ENCODE results near the gene PKP3. TPM values are rescaled to one million over a fixed set of nuclear protein-coding genes. Genes with fewer than 3 reads are reported as not detected.

Gene PKP3
- total and polyA plus RNA-seq, 9 of the 15 experiments (the other 6 are each of a cell fraction or from before 2014, with no cell fraction given), result 0.11 to 110 (median 30.7) TPM

DNA sequence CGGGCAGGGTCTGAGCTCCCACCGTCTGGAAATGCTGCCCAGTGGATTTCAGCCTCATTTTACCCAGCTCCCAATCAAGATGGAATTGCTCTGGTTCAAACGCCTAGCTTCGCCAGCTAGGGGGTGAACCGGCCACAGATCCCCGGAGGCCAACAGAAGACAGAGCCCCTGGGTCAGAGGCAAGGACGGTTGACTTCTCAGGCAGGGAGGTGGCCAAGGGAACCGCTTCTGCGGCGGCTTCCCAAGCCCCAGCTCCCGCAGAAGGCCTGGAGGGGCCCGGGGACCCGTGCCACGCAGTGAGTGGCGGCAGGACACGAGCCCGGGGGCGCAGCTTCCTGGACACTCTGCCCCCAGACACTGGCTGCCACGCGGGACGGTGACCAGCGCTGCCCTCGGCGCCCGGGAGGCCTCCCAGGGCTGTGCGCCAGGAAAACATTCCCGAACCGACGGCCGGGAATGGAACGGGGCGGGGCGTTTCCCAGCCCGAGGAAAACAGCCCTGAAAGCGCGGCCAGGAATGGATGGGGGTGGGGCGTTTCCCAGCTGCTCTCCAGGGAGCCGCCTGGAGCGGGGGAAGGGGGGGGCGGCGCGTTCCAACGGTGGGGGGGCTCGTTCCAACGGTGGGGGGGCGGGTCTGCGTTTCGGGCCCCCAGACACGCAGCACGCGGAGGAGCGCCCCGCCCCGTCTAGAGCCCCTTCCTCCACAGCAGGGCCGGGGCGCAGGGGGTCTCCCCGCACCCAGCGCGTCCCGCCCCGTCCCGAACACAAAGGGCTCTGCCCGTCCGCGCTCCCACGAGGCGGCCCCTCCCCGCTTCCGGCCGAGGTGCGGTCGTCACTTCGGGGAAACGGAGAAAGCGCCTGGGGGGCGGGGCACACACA is 38.2 kb upstream of the PKP3 start (continued):
- TF ChIP-seq, protein P1, sequence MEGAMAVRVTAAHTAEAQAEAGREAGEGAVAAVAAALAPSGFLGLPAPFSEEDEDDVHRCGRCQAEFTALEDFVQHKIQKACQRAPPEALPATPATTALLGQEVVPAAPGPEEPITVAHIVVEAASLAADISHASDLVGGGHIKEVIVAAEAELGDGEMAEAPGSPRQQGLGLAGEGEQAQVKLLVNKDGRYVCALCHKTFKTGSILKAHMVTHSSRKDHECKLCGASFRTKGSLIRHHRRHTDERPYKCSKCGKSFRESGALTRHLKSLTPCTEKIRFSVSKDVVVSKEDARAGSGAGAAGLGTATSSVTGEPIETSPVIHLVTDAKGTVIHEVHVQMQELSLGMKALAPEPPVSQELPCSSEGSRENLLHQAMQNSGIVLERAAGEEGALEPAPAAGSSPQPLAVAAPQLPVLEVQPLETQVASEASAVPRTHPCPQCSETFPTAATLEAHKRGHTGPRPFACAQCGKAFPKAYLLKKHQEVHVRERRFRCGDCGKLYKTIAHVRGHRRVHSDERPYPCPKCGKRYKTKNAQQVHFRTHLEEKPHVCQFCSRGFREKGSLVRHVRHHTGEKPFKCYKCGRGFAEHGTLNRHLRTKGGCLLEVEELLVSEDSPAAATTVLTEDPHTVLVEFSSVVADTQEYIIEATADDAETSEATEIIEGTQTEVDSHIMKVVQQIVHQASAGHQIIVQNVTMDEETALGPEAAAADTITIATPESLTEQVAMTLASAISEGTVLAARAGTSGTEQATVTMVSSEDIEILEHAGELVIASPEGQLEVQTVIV (CRISPR knock-in tag; IDR thresholded peaks at IDR 0.05; ENCODE audit: borderline replicate concordance), result peak; percentile 52; the same call in 1 of the 2 replicates
- TF ChIP-seq SRSF1 (IDR thresholded peaks at IDR 0.05; ENCODE audit: low read depth, low read length) (no peak), ZNF253 (CRISPR knock-in tag; conservative IDR thresholded peaks at IDR 0.05) (no peak), TSC22D4 (tag; IDR thresholded peaks at IDR 0.05) (no peak), SRSF3 (IDR thresholded peaks at IDR 0.05; ENCODE audit: insufficient read depth, low read length) (0 out of 2 replicates have a peak, but pooled peaks have one; percentile 80), NR2C2 (CRISPR knock-in tag; IDR thresholded peaks at IDR 0.05) (no peak), NR2C2 (tag; IDR thresholded peaks at IDR 0.05) (peak; percentile 49; the same call in 1 of the 2 replicates), ADNP (tag; IDR thresholded peaks at IDR 0.05) (no peak), RAD21 (CRISPR knock-in tag; conservative IDR thresholded peaks at IDR 0.05 in 1 of 2, IDR thresholded peaks at IDR 0.05 in 1 of 2) (no peak), KHSRP (IDR thresholded peaks at IDR 0.05) (no peak), MCM7 (IDR thresholded peaks at IDR 0.05) (no peak), NR3C1 (CRISPR knock-in tag; IDR thresholded peaks at IDR 0.05) (no peak), ZNF830 (CRISPR knock-in tag; IDR thresholded peaks at IDR 0.05) (peak; percentile 95; the same call in 1 of the 2 replicates)
- TF ChIP-seq, protein P2, sequence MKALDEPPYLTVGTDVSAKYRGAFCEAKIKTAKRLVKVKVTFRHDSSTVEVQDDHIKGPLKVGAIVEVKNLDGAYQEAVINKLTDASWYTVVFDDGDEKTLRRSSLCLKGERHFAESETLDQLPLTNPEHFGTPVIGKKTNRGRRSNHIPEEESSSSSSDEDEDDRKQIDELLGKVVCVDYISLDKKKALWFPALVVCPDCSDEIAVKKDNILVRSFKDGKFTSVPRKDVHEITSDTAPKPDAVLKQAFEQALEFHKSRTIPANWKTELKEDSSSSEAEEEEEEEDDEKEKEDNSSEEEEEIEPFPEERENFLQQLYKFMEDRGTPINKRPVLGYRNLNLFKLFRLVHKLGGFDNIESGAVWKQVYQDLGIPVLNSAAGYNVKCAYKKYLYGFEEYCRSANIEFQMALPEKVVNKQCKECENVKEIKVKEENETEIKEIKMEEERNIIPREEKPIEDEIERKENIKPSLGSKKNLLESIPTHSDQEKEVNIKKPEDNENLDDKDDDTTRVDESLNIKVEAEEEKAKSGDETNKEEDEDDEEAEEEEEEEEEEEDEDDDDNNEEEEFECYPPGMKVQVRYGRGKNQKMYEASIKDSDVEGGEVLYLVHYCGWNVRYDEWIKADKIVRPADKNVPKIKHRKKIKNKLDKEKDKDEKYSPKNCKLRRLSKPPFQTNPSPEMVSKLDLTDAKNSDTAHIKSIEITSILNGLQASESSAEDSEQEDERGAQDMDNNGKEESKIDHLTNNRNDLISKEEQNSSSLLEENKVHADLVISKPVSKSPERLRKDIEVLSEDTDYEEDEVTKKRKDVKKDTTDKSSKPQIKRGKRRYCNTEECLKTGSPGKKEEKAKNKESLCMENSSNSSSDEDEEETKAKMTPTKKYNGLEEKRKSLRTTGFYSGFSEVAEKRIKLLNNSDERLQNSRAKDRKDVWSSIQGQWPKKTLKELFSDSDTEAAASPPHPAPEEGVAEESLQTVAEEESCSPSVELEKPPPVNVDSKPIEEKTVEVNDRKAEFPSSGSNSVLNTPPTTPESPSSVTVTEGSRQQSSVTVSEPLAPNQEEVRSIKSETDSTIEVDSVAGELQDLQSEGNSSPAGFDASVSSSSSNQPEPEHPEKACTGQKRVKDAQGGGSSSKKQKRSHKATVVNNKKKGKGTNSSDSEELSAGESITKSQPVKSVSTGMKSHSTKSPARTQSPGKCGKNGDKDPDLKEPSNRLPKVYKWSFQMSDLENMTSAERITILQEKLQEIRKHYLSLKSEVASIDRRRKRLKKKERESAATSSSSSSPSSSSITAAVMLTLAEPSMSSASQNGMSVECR (CRISPR knock-in tag; IDR thresholded peaks at IDR 0.05), result no peak
- TF ChIP-seq, protein P3, sequence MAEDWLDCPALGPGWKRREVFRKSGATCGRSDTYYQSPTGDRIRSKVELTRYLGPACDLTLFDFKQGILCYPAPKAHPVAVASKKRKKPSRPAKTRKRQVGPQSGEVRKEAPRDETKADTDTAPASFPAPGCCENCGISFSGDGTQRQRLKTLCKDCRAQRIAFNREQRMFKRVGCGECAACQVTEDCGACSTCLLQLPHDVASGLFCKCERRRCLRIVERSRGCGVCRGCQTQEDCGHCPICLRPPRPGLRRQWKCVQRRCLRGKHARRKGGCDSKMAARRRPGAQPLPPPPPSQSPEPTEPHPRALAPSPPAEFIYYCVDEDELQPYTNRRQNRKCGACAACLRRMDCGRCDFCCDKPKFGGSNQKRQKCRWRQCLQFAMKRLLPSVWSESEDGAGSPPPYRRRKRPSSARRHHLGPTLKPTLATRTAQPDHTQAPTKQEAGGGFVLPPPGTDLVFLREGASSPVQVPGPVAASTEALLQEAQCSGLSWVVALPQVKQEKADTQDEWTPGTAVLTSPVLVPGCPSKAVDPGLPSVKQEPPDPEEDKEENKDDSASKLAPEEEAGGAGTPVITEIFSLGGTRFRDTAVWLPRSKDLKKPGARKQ (CRISPR knock-in tag; IDR thresholded peaks at IDR 0.05), result no peak

All from K562 (cell line).